B cell (primary cell): ENCODE measurements around the gene GGACT.

Experiments
- EZH2 ChIP-seq: IDR thresholded peaks from 2 replicates; pipeline ENCODE4 v1.6.1; 2012; ENCODE audit warnings: borderline replicate concordance, low read depth, mild to moderate bottlenecking, moderate library complexity, low read length; ENCODE audit not compliant: insufficient read depth, poor library complexity, severe bottlenecking
- TF ChIP-seq, protein P1 (sequence below): fragments of 200-600 bp; IDR thresholded peaks from one replicate; pipeline ENCODE4 v1.8.0; 2022; ENCODE audit warnings: antibody characterized with exemption, mild to moderate bottlenecking

DNA sequence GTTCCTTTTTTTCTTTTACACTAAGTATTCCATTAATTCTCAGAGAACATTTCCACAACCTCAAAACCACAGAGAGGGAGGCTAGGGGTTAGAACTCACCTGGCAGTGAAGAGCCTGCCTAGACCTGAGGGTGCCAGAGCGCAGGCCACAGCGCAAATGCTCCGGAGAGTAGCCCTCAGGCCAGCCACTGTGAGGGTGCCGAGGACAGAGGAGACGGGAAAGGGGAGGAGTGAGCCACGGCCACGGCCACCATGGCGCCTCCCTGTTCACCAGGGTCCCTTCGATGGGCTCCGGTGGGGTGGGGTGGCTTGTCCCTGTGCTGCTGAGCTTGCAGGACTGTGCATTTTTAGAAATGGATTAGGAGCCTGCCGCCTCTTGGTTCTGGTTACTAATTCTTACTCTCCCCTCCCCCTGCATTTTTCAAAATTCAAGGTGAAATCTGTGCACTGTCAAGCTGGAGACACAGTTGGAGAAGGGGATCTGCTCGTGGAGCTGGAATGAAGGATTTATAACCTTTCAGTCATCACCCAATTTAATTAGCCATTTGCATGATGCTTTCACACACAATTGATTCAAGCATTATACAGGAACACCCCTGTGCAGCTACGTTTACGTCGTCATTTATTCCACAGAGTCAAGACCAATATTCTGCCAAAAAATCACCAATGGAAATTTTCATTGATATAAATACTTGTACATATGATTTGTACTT, 58.8 kb downstream of the GGACT start:
- TF ChIP-seq, protein P1, sequence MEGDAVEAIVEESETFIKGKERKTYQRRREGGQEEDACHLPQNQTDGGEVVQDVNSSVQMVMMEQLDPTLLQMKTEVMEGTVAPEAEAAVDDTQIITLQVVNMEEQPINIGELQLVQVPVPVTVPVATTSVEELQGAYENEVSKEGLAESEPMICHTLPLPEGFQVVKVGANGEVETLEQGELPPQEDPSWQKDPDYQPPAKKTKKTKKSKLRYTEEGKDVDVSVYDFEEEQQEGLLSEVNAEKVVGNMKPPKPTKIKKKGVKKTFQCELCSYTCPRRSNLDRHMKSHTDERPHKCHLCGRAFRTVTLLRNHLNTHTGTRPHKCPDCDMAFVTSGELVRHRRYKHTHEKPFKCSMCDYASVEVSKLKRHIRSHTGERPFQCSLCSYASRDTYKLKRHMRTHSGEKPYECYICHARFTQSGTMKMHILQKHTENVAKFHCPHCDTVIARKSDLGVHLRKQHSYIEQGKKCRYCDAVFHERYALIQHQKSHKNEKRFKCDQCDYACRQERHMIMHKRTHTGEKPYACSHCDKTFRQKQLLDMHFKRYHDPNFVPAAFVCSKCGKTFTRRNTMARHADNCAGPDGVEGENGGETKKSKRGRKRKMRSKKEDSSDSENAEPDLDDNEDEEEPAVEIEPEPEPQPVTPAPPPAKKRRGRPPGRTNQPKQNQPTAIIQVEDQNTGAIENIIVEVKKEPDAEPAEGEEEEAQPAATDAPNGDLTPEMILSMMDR = no peak
- TF ChIP-seq EZH2 = no peak
